ENCODE results near the gene VPREB1.
"Not testable (repeated sequence)": the region's sequence is repeated elsewhere in the genome, so short reads cannot be mapped to it uniquely, and the experiment has no call there.

Gene VPREB1

GRCh38 chr22:22258597-22259415 is 14.2 kb downstream of the VPREB1 start:
- not testable (repeated sequence) for H3K4ac ChIP-seq (ENCODE audit: low read depth, low read length); H3K4me2 ChIP-seq (ENCODE audit: low read length); H3K27me3 ChIP-seq (ENCODE audit: insufficient read depth, low read length, poor library complexity); H3K9ac ChIP-seq (ENCODE audit: low read length); H3K36me3 ChIP-seq (ENCODE audit: control insufficient read depth, insufficient read depth, low read length); H2BK120ac ChIP-seq (ENCODE audit: low read depth, low read length); DNase-seq; H3K27ac ChIP-seq (ENCODE audit: low read depth, low read length); H3K79me2 ChIP-seq (ENCODE audit: control insufficient read depth, insufficient read depth, low read length); H2BK15ac ChIP-seq (replicated peaks; ENCODE audit: low read depth); H3K4me3 ChIP-seq (ENCODE audit: low read length); H3K4me1 ChIP-seq (ENCODE audit: control insufficient read depth, low read depth, low read length); H3K79me1 ChIP-seq (ENCODE audit: low read length); H3K18ac ChIP-seq (ENCODE audit: low read length); H4K5ac ChIP-seq (ENCODE audit: low read length); H3K56ac ChIP-seq (ENCODE audit: low read length); H3K23ac ChIP-seq (ENCODE audit: low read length); H2AK5ac ChIP-seq (ENCODE audit: low read length); H2BK5ac ChIP-seq (ENCODE audit: low read length); H4K8ac ChIP-seq (ENCODE audit: low read depth, low read length)
- WGBS (ENCODE audit: extremely low coverage, insufficient coverage, low lambda C conversion rate) = no CpG with 5 or more reads among the region's 7 CpGs

- H2BK120ac ChIP-seq (ENCODE audit: low read depth, low read length); H3K9ac ChIP-seq (ENCODE audit: low read length); H2BK5ac ChIP-seq (ENCODE audit: low read length); H4K8ac ChIP-seq (ENCODE audit: low read depth, low read length); H2AK5ac ChIP-seq (ENCODE audit: low read length); H4K5ac ChIP-seq (ENCODE audit: low read length); H3K4me3 ChIP-seq (ENCODE audit: low read length); H3K36me3 ChIP-seq (ENCODE audit: control insufficient read depth, insufficient read depth, low read length); H3K4ac ChIP-seq (ENCODE audit: low read depth, low read length); H3K27ac ChIP-seq (ENCODE audit: low read depth, low read length); H3K79me1 ChIP-seq (ENCODE audit: low read length); H3K23ac ChIP-seq (ENCODE audit: low read length); DNase-seq; H3K56ac ChIP-seq (ENCODE audit: low read length); H3K27me3 ChIP-seq (ENCODE audit: insufficient read depth, low read length, poor library complexity); H2BK15ac ChIP-seq (replicated peaks; ENCODE audit: low read depth); H3K79me2 ChIP-seq (ENCODE audit: control insufficient read depth, insufficient read depth, low read length); H3K4me2 ChIP-seq (ENCODE audit: low read length); H3K18ac ChIP-seq (ENCODE audit: low read length); H3K4me1 ChIP-seq (ENCODE audit: control insufficient read depth, low read depth, low read length): not testable (repeated sequence)
- WGBS (ENCODE audit: extremely low coverage, insufficient coverage, low lambda C conversion rate) = no CpG with 5 or more reads among the region's 2 CpGs
These were observed 15.6 kb downstream of the VPREB1 start for GRCh38 chr22:22260169-22260568.

- not testable (repeated sequence) for H3K36me3 ChIP-seq (ENCODE audit: control insufficient read depth, insufficient read depth, low read length); H3K27me3 ChIP-seq (ENCODE audit: insufficient read depth, low read length, poor library complexity); H3K4me1 ChIP-seq (ENCODE audit: control insufficient read depth, low read depth, low read length); H4K5ac ChIP-seq (ENCODE audit: low read length); H2BK120ac ChIP-seq (ENCODE audit: low read depth, low read length); H3K4ac ChIP-seq (ENCODE audit: low read depth, low read length); H2BK15ac ChIP-seq (replicated peaks; ENCODE audit: low read depth); H3K79me1 ChIP-seq (ENCODE audit: low read length); H2BK5ac ChIP-seq (ENCODE audit: low read length); H3K18ac ChIP-seq (ENCODE audit: low read length); H4K8ac ChIP-seq (ENCODE audit: low read depth, low read length); H3K27ac ChIP-seq (ENCODE audit: low read depth, low read length); H3K56ac ChIP-seq (ENCODE audit: low read length); H3K79me2 ChIP-seq (ENCODE audit: control insufficient read depth, insufficient read depth, low read length); DNase-seq; H3K9ac ChIP-seq (ENCODE audit: low read length); H3K4me2 ChIP-seq (ENCODE audit: low read length); H2AK5ac ChIP-seq (ENCODE audit: low read length); H3K4me3 ChIP-seq (ENCODE audit: low read length); H3K23ac ChIP-seq (ENCODE audit: low read length)
- WGBS (ENCODE audit: extremely low coverage, insufficient coverage, low lambda C conversion rate) = no CpG with 5 or more reads among the region's 4 CpGs
These were observed 16.0 kb downstream of the VPREB1 start for GRCh38 chr22:22260586-22260985.

- WGBS (ENCODE audit: extremely low coverage, insufficient coverage, low lambda C conversion rate) = no CpG with 5 or more reads among the region's 3 CpGs
These were observed 17.9 kb downstream of the VPREB1 start for GRCh38 chr22:22262332-22263074.

GRCh38 chr22:22263823-22264222 is 19.2 kb downstream of the VPREB1 start:
- not testable (repeated sequence) for H3K4me2 ChIP-seq (ENCODE audit: low read length); H3K27me3 ChIP-seq (ENCODE audit: insufficient read depth, low read length, poor library complexity); H3K27ac ChIP-seq (ENCODE audit: low read depth, low read length); H3K9ac ChIP-seq (ENCODE audit: low read length); H3K79me1 ChIP-seq (ENCODE audit: low read length); H2BK5ac ChIP-seq (ENCODE audit: low read length); H4K5ac ChIP-seq (ENCODE audit: low read length); H3K4me1 ChIP-seq (ENCODE audit: control insufficient read depth, low read depth, low read length); H3K56ac ChIP-seq (ENCODE audit: low read length); H3K4ac ChIP-seq (ENCODE audit: low read depth, low read length); H3K4me3 ChIP-seq (ENCODE audit: low read length); H3K23ac ChIP-seq (ENCODE audit: low read length); H3K36me3 ChIP-seq (ENCODE audit: control insufficient read depth, insufficient read depth, low read length); H2BK120ac ChIP-seq (ENCODE audit: low read depth, low read length); H3K79me2 ChIP-seq (ENCODE audit: control insufficient read depth, insufficient read depth, low read length); DNase-seq; H3K18ac ChIP-seq (ENCODE audit: low read length); H2AK5ac ChIP-seq (ENCODE audit: low read length); H2BK15ac ChIP-seq (replicated peaks; ENCODE audit: low read depth); H4K8ac ChIP-seq (ENCODE audit: low read depth, low read length)
- no CpG with 5 or more reads among the region's 3 CpGs for WGBS (ENCODE audit: extremely low coverage, insufficient coverage, low lambda C conversion rate)

More at GRCh38 chr22:22262332-22263074, 17.9 kb downstream of the VPREB1 start:
- not testable (repeated sequence) for H3K27me3 ChIP-seq (ENCODE audit: insufficient read depth, low read length, poor library complexity); H3K36me3 ChIP-seq (ENCODE audit: control insufficient read depth, insufficient read depth, low read length); H3K4me3 ChIP-seq (ENCODE audit: low read length); H3K4me2 ChIP-seq (ENCODE audit: low read length); H3K4ac ChIP-seq (ENCODE audit: low read depth, low read length); H3K9ac ChIP-seq (ENCODE audit: low read length); H2AK5ac ChIP-seq (ENCODE audit: low read length); H3K18ac ChIP-seq (ENCODE audit: low read length); H3K79me1 ChIP-seq (ENCODE audit: low read length); H3K4me1 ChIP-seq (ENCODE audit: control insufficient read depth, low read depth, low read length); DNase-seq; H3K23ac ChIP-seq (ENCODE audit: low read length); H2BK15ac ChIP-seq (replicated peaks; ENCODE audit: low read depth); H4K8ac ChIP-seq (ENCODE audit: low read depth, low read length); H3K27ac ChIP-seq (ENCODE audit: low read depth, low read length); H4K5ac ChIP-seq (ENCODE audit: low read length); H2BK5ac ChIP-seq (ENCODE audit: low read length); H3K79me2 ChIP-seq (ENCODE audit: control insufficient read depth, insufficient read depth, low read length); H3K56ac ChIP-seq (ENCODE audit: low read length); H2BK120ac ChIP-seq (ENCODE audit: low read depth, low read length)
